DMS79 (cell line): ENCODE measurements around the gene SGSH.

Source experiments
- DNase-seq: peaks from one replicate; lab custom pipeline; 2025; lab: John Stamatoyannopoulos, UW

Gene SGSH

DNA sequence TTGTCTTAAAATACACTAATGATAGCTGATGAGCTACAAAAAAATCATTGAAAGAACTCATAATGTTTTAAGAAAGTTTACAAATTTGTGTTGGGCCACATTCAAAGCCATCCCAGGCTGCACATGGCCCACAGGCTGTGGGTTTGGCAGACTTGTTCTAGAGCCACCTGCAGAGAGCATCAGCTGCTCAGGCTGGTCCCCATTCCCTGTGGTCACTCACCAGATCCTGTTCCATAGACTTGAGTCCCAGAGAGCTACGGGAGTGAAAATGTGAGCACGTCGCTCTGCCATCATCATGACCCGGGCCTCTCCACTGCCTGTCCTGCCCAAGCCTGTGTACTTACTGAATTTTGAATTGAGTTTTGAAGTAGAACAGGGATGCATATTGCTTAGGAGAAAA lies 7.0 kb upstream of the SGSH start:
- DNase-seq = no peak

DNA sequence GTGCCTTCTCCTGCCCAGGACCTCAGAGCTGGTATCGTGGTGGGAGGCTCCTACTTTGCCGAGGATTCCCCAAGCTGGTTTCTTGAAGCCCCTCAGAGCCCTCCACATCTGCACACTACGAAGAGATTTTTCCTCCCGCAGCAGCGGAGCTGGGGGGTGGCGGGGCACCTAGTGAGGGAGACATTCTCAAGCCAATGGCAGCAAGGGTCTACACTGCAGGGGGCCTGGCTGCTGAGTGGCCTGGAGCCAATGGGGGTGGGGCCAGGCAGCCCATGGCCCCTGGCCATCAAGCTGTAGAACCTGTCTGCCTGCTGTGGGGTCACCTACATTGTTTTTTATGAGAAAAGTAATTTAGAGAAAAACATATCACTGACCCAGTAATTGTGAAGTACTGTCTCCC lies 5.1 kb upstream of the SGSH start:
- DNase-seq = no peak

- DNase-seq = no peak
Measured at GRCh38 chr17:80224683-80225082, 4.5 kb upstream of the SGSH start.

DNA sequence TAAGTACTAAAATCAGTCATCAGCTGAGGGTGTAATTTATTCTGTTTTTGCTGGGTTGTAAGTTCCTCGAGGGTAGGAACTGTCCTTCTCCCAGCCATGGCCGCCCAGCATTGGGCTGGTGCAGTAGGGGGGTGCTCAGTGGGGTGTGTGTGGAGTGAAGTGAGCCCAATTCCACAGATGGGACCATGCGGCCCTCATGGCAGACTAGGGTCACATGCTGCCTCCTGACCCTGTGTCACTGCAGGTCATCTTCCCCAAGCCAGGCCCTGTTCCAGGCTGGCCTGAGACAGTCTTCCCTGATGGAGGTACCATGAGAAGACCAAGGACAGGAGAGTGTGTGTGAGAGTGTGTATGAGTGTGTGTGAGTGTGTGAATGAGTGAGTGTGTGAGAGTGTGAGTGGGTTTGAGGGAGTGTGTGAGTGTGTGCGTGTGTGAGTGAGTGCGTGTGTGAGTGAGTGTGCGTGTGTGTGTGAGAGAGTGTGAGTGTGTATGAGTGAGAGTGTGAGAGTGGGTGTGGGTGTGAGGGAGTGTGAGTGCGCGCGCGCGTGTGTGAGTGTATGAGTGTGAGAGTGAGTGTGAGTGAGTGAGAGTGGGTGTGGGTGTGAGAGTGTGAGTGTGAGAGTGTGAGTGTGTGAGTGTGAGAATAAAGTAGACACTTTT lies 3.8 kb upstream of the SGSH start:
- DNase-seq = no peak

- DNase-seq = no peak
Measured at GRCh38 chr17:80223142-80223815, 3.1 kb upstream of the SGSH start.

GRCh38 chr17:80222376-80223141 lies 2.4 kb upstream of the SGSH start:
- no peak for DNase-seq

DNA sequence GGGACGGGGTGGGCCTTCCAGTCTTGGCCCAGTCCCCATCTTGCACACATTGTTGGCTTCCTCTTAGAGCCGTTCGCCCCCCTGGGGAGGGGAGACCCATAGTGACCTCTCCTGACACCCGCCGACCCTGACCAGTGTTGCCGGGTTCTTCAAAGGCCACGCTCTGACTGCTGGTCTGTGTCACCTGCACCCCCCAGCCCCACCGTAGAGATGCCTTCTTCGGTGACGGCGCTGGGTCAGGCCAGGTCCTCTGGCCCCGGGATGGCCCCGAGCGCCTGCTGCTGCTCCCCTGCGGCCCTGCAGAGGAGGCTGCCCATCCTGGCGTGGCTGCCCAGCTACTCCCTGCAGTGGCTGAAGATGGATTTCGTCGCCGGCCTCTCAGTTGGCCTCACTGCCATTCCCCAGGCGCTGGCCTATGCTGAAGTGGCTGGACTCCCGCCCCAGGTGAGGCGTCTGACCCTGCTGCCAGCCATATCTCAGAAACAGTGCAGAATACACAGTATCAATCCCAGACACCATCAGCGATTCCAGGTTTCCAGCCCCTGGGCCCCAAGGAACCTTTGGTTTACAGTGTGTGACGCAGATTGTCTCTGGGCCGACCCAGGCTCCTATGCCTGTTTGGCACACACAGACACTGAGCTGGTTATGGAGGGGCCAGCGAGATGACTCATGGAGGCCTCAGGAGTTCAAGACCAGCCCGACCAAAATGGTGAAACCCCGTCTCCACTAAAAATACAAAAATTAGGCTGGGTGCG lies 1.4 kb upstream of the SGSH start:
- no peak for DNase-seq

DNA sequence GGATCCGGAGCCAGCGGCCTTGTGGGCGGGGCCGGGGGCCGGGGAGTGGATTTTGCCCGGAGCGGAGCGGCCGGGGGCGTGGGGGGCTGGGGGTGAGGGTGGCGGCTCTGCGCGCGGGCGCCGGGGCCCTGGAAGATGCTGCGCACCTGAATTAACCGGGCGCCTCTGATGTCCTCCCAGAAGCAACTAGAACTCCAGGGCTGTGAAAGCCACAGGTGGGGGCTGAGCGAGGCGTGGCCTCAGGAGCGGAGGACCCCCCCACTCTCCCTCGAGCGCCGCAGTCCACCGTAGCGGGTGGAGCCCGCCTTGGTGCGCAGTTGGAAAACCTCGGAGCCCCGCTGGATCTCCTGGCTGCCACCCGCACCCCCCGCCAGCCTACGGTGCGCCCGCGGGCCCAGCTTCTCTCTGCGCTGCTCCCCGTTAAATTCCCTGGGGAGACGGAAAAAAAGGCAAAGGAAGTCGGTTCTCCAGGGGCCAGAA lies 643 bp upstream of the SGSH start:
- DNase-seq = no peak

GRCh38 chr17:80219763-80220053 lies 425 bp downstream of the SGSH start:
- DNase-seq = no peak

DNA sequence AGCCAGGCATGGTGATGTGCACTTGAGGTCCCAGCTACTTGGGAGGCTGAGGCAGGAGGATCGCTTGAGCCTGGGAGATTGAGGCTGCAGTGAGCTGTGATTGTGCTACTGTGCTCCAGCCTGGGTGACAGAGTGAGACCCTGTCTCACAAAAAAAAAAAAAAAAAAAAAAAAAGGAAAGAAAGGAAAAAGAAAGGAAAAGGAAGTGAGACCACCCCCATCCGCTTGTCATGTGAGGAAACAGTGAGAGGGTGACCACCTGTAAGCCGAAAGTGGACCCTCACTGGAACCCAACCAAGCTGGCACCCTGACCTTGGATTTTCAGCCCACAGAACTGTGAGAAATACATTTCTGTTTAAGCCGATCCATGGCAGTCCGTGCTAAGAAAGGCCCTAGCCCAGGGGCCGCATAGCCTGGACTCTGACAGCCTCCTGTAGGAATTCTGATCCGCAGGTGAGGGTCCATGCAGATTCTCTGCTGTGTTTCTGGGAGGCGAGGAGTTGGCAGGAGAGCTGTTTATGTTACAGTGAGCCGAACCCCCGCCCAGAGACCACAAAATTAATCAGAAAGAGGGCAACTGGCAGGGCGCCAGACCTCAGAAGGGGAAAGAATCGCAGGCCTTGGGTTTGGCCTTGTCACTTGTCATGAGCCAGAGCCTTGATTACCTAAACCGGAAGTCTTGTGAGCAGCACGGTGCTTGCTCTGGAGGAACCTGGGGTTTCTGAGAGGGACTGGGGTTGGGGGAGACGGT lies 945 bp downstream of the SGSH start:
- DNase-seq = peak; percentile 72

DNA sequence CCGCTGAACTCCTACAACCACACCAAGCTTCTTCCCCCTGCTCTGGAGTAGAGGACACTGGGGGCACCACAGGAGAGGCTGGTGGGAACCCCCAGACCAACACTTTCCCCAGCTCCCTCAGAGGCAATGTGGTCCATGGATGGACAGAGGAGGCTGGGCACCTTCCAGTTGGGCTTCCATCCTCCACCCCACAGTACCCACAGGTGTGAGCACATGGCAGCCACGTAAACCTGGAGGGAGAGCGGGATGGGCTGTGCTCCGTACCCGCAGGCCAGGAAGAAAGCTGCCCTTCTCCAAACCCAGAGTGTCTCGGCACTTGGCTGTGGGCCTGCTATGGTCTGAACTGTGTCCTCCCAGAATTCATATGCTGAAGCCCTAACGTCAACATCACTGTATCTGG lies 1.7 kb downstream of the SGSH start:
- DNase-seq = no peak

DNA sequence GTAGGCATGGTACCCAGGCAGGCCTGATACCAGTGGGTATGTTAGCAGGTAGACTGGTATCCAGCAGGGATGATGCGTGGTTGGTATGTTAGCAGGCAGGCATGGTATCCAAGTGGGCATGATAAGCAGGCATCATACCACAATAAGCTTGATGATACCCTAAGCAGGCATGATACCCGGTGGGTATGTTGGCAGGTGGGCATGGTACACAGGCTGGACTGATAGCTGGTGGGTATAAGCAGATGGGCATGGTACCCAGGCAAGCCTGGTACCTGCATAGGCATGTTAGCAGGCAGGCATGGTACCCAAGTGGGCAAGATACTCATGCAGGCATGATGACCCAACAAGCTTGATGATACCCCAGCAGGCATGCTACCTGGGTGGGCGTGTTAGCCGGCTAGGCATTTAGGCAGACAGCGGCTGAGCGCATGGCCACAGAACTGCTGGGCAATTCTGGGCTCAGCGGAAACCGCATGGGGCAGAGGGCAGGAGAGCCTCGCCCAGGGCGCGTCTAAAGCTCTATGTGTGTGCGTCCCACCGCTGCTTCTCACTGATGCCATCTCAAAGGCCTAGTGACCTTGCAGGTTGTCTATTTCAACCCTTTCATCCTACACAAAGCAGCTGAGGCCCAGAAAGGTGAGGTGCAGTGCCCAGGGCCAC lies 2.3 kb downstream of the SGSH start:
- no peak for DNase-seq

GRCh38 chr17:80216473-80217456 lies 3.4 kb downstream of the SGSH start:
- no peak for DNase-seq

GRCh38 chr17:80214878-80215210 lies 5.3 kb downstream of the SGSH start:
- no peak for DNase-seq

- no peak for DNase-seq
Measured at GRCh38 chr17:80214012-80214877, 5.9 kb downstream of the SGSH start.

DNA sequence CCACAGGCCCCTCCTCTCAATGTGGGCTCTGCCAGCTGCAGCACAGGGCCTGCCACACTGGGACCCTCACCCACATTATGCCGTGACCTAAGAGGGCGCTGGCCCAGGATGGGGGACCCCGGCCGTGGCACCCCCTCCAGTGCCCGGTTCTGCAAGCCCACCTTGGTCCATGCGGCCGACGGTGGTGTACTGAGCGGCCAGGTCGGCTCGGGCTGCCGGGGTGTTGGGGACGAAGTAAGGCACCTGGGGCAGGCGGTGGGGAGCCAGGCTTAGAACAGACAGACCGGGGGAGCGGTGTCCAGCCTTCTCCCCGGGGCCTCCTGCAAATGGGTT lies 6.5 kb downstream of the SGSH start:
- no peak for DNase-seq

DNA sequence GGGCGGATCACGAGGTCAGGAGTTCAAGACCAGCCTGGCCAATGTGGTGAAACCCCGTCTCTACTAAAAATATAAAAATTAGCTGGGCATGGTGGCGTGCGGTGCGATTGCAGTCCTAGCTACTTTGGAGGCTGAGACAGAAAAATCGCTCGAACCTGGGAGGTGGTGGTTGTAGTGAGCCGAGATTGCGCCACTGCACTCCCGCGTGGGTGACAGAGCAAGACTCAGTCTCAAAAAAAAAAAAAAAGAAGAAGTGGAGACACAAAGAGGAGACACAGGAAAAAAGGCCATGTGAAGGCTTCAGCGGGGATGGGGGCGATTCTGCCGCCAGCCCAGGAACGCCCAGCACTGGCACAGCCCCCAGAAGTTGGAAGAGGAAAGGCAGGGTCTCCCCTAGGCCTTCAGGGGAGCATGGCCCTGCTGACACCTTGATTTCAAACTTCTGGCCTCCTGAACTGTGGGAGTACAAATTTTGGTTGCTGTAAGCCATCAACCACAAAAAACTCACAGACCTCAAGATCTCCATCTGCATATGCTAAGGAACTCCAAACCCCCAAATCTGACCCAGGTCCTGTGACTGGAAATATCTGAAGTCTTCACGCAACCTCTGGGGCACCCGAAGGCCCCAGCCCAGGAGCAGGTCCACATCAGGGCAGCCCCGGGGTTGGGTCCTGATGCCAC lies 7.0 kb downstream of the SGSH start:
- no peak for DNase-seq

DNA sequence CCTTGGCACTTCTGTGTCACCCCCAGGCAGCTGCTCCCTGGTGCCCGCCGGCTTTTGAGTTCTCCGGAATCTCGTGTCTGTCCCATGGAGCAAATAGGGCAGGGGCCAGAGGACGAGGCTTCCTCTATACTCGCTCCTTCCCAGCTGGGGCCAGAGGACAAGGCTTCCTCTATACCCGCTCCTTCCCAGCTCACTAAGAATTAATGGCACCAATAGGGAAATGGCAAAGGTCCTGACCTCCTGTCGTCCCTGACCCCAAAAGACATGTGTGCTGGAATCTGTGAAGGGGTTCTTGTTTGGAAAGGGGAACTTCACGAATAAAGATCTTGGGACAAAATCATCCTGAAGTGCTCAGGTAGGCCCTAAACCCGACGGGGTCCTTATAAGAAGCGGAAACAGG lies 7.6 kb downstream of the SGSH start:
- no peak for DNase-seq

DNA sequence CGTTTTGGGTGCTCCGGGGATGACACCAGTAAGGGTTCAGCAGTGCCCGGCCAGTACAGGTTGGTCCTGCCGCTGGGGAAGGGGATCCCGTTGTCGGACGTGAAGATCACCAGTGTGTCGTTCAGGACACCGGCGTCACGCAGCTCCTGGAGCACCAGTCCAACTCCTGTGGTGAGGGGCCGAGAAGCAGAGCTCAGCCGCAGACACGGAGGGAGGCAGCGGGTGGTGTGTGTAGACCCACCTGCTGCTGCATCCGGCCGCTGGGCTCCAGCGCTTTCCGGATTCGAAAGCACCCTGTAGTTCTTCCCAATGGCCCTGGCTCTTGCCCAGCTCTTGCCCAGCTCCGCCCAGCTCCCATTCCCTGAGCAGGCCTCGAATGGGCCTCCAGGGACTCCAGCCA lies 8.0 kb downstream of the SGSH start:
- DNase-seq = no peak
